Activated CD4-positive, alpha-beta memory T cell treated with anti-CD3 and anti-CD28 coated beads, Interleukin-2, amount 10 ng/mL, durations not matched to agents 7 days and 5 days (primary cell): Measurements from ENCODE around the gene IFT27. TPM values are rescaled to one million over a fixed set of nuclear protein-coding genes. Genes with fewer than 3 reads are reported as not detected.

Experiments
- CTCF ChIA-PET: fragments of 350-600 bp; sonication (Branson Sonifier 250); formaldehyde crosslinking; loops from one replicate; lab custom pipeline; 2021; ENCODE audit warnings: antibody characterized with exemption, inconsistent platforms; lab: Charles Lee
- POLR2A ChIA-PET: fragments of 350-600 bp; sonication (Branson Sonifier 250); formaldehyde crosslinking; loops from one replicate; lab custom pipeline; 2021; ENCODE audit warnings: antibody characterized with exemption; lab: Charles Lee
- DNase-seq: peaks from one replicate; pipeline ENCODE4 v3.0.0-alpha.2; 2020
- H3K27ac Mint-ChIP-seq: one replicate; pipeline ENCODE4 v1.8.0; 2021; ENCODE audit warnings: mild to moderate bottlenecking, mixed read lengths
- H3K27me3 Mint-ChIP-seq: one replicate; pipeline ENCODE4 v1.8.0; 2021; ENCODE audit warnings: mixed read lengths
- H3K36me3 Mint-ChIP-seq: one replicate; pipeline ENCODE4 v1.8.0; 2021; ENCODE audit warnings: low read depth, mixed read lengths
- H3K4me1 Mint-ChIP-seq: one replicate; pipeline ENCODE4 v1.8.0; 2021; ENCODE audit warnings: mixed read lengths
- H3K4me3 Mint-ChIP-seq: one replicate; pipeline ENCODE4 v1.8.0; 2021; ENCODE audit warnings: mild to moderate bottlenecking, mixed read lengths
- H3K9me3 Mint-ChIP-seq: one replicate; pipeline ENCODE4 v1.8.0; 2021; ENCODE audit warnings: mixed read lengths
- total RNA-seq, 2 experiments: library from RNA; stranded (reverse); gene quantifications; one replicate each; pipeline ENCODE4 v1.2.3, GENCODE V29; 2021

IFT27 gene
- total RNA-seq, 2 experiments from 2014 or later, result 28.3 to 29.5 TPM

DNA sequence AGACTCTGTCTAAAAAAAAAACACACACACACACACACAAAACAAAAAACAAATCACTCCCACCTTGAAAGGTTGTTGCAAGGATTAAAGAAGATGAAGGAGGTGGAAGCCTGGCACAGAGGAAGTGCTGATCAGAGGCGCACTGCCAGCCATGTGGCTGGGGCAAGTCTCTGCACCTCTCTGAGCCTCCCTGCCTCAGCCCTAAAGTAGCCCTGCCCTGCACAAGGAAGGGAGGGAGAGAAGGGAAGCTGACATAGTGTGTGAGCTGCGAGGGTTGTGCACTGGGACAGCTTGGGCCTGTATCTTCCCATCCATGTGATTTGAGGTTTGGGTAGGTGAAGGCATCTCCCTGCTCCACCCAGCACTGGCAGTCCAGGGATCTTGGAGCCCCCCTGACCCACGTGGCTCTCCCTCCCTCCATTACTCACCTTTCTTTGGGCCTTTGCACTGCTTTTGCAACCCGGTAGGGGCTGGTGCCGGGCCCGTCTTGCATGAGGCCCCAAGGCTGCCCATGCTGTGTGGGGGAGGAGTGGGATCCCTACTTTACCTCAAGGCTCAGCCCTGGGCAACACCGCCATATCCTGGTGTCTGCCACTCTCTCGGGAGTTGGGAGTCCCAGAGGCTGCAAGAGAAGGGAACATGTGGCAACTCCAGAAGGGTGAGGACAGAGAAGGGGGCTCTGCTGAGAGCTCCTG lies 30.5 kb downstream of the IFT27 start:
- POLR2A ChIA-PET, result no interaction called here
- no peaks in the 10 kb centered on the region for H3K4me1 Mint-ChIP-seq
- no peaks in the 10 kb centered on the region for H3K9me3 Mint-ChIP-seq
- H3K27ac Mint-ChIP-seq, result no peak overlapping the region
- H3K36me3 Mint-ChIP-seq, result no peaks in the 10 kb centered on the region
- no peak for DNase-seq
- peaks cover 8% of the 10 kb centered on the region for H3K27me3 Mint-ChIP-seq
- CTCF ChIA-PET, result interaction anchor here (1.5 kb wide), 1 partner anchor 30 kb away, joined by 3 read pairs; the partner anchor contains the start of gene IFT27
- no peak overlapping the region for H3K4me3 Mint-ChIP-seq

DNA sequence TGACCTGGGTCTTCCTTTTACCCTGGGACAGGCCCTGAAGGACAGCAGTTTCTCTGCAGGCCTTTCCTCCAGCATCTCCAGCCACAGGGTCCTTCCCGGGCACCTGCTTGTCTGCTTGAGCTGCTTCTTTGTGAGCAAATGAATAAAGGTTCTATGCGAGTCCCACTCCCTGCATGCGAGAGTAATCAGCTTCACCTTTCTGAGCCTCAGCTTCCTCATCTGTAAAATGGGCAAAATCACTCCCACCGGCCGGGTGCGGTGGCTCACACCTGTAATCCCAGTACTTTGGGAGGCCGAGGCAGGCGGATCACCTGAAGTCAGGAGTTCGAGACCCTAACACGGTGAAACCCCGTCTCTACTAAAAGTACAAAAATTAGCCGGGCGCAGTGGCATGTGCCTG lies 31.1 kb downstream of the IFT27 start:
- Mint-ChIP-seq H3K4me1 (no peaks in the 10 kb centered on the region), H3K27ac (no peak overlapping the region), H3K4me3 (no peak overlapping the region), H3K36me3 (no peaks in the 10 kb centered on the region), H3K27me3 (peaks cover 8% of the 10 kb centered on the region), H3K9me3 (no peaks in the 10 kb centered on the region)
- POLR2A ChIA-PET, result no interaction called here
- CTCF ChIA-PET, result no interaction called here
- no peak for DNase-seq

DNA sequence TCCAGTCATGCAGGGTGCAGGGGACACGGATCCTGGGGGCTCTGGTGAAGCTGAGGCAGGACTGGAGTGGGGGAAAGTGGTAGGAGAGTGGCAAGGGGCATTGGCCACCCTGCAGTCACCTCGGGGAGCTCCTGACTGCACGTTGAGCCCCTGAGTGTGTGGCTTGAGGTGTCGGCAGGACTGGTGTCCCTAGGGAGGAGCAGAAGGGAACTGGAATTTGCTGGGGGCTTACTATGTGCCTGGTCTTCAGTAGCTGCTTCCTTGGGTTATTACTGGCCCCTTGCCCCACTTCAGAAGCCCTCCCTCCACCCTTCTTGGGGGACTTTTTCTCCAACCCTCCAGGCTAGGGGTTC lies 31.5 kb downstream of the IFT27 start:
- DNase-seq, result no peak
- Mint-ChIP-seq H3K27me3 (peaks cover 8% of the 10 kb centered on the region), H3K4me1 (no peaks in the 10 kb centered on the region), H3K9me3 (no peaks in the 10 kb centered on the region), H3K4me3 (no peak overlapping the region), H3K36me3 (no peaks in the 10 kb centered on the region), H3K27ac (no peak overlapping the region)
- POLR2A ChIA-PET, result no interaction called here
- CTCF ChIA-PET, result interaction anchor here (1.0 kb wide), 1 partner anchor 11 kb away, joined by 4 read pairs; no protein-coding TSS in a partner anchor

DNA sequence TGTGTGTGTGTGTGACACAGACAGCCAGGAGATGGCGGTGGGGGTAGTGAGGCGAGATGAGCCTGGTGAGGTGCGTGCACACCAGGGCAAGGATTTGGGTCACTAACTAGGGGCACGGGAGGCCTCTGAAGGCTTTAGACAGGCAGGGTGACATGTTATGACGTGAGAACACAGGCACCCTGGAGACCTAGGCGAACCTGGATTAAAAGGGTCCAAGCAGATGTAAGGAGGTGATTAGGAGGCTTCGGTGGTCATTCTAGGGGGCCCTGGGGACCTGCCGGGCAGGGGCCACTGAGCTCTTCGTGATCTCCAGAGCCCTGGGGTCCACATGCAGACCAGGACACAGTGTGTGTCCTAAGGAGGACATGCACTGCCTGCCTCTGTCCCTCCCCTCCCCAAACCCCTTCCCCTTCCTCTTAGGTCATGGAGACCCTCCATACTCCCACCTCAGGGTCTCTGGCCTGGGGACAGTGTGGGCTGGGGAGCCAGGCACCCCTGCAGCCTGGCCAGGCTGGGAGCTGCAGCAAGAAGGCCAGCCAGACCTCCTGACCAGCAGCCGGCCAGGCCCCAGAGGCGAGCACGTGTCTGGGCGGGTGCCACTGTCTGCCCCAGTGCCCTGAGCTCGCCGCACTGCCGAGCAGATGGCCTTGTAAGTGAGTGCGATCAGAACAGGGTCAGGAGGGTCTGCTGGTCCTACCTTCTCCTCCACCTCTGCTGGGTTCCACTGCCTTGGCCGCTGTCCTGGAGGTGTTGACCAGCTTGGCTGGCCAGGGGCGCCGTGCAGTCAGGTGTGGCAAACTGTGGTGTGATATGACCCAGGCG lies 32.1 kb downstream of the IFT27 start:
- no peaks in the 10 kb centered on the region for H3K36me3 Mint-ChIP-seq
- H3K9me3 Mint-ChIP-seq, result no peaks in the 10 kb centered on the region
- no peak overlapping the region for H3K27ac Mint-ChIP-seq
- ChIA-PET POLR2A (no interaction called here), CTCF (interaction anchor here (1.0 to 2.5 kb wide), 2 partner anchors 12 to 14 kb away, joined by 4 to 6 read pairs; no protein-coding TSS in a partner anchor)
- H3K4me1 Mint-ChIP-seq, result no peaks in the 10 kb centered on the region
- peaks cover 7% of the 10 kb centered on the region for H3K27me3 Mint-ChIP-seq
- no peak overlapping the region for H3K4me3 Mint-ChIP-seq
- DNase-seq, result no peak

DNA sequence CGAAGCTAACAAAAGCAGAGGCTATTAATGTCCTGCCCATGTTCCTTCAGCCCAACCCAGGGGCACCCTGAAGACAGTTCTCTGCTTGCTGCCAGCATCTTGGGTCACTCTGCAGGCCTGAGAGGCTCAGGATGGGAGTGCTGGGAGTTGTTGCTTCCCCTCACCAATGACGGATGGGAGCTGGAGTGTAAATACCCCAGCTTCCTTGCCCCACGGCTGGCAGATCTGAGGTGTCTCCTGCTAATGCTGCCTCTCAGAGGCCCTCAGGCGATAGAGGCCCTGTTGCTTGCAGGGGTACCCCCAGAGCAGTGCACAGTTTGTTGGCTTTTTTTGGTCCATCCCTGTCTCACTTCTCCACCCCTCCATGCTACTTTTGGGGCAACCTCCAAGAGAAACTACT lies 32.9 kb downstream of the IFT27 start:
- ChIA-PET POLR2A (no interaction called here), CTCF (interaction anchor here (2.5 kb wide), 1 partner anchor 15 kb away, joined by 6 read pairs; no protein-coding TSS in a partner anchor)
- no peak overlapping the region for H3K27ac Mint-ChIP-seq
- no peaks in the 10 kb centered on the region for H3K4me1 Mint-ChIP-seq
- peaks cover 4% of the 10 kb centered on the region for H3K27me3 Mint-ChIP-seq
- H3K36me3 Mint-ChIP-seq, result no peaks in the 10 kb centered on the region
- no peaks in the 10 kb centered on the region for H3K9me3 Mint-ChIP-seq
- DNase-seq, result no peak
- no peak overlapping the region for H3K4me3 Mint-ChIP-seq

GRCh38 chr22:36741968-36742367 lies 34.0 kb downstream of the IFT27 start:
- H3K27me3 Mint-ChIP-seq, result peaks cover 3% of the 10 kb centered on the region

GRCh38 chr22:36741204-36741793 lies 34.6 kb downstream of the IFT27 start:
- no peaks in the 10 kb centered on the region for H3K4me1 Mint-ChIP-seq
- H3K27me3 Mint-ChIP-seq, result peaks cover 5% of the 10 kb centered on the region
- H3K9me3 Mint-ChIP-seq, result no peaks in the 10 kb centered on the region
- H3K36me3 Mint-ChIP-seq, result no peaks in the 10 kb centered on the region
- ChIA-PET POLR2A (no interaction called here), CTCF (interaction anchor here (2.5 kb wide), 1 partner anchor 16 kb away, joined by 6 read pairs; no protein-coding TSS in a partner anchor)
- DNase-seq, result no peak
- H3K4me3 Mint-ChIP-seq, result no peak overlapping the region
- H3K27ac Mint-ChIP-seq, result no peak overlapping the region

More at GRCh38 chr22:36741968-36742367, 34.0 kb downstream of the IFT27 start:
- Mint-ChIP-seq H3K36me3 (no peaks in the 10 kb centered on the region), H3K4me1 (no peaks in the 10 kb centered on the region), H3K27ac (no peak overlapping the region), H3K4me3 (no peak overlapping the region), H3K9me3 (no peaks in the 10 kb centered on the region)
- no peak for DNase-seq
- CTCF ChIA-PET, result interaction anchor here (2.5 kb wide), 1 partner anchor 16 kb away, joined by 6 read pairs; no protein-coding TSS in a partner anchor
- POLR2A ChIA-PET, result no interaction called here

DNA sequence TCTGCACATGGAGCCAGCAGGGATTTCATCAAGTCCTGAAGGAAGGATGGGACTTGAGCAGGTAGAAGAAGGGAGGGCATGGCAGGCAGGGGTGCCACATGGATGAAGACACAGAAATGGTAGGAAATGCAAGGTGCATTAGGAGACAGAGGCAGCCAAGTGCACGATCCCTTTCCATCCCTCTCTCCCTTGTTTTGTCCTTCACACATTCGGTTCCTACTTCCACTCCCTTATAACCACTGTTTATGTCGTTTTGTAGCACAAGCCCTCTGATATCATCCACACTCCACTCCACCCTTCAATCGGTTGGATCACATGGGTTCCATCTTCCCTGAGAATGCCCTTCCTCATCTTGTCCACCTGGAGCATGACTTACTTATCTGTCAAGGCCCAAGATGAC lies 35.2 kb downstream of the IFT27 start:
- POLR2A ChIA-PET, result no interaction called here
- H3K27ac Mint-ChIP-seq, result no peak overlapping the region
- no peak overlapping the region for H3K4me3 Mint-ChIP-seq
- H3K36me3 Mint-ChIP-seq, result no peaks in the 10 kb centered on the region
- DNase-seq, result no peak
- H3K9me3 Mint-ChIP-seq, result no peaks in the 10 kb centered on the region
- H3K4me1 Mint-ChIP-seq, result no peaks in the 10 kb centered on the region
- H3K27me3 Mint-ChIP-seq, result peaks cover 5% of the 10 kb centered on the region
- CTCF ChIA-PET, result no interaction called here

DNA sequence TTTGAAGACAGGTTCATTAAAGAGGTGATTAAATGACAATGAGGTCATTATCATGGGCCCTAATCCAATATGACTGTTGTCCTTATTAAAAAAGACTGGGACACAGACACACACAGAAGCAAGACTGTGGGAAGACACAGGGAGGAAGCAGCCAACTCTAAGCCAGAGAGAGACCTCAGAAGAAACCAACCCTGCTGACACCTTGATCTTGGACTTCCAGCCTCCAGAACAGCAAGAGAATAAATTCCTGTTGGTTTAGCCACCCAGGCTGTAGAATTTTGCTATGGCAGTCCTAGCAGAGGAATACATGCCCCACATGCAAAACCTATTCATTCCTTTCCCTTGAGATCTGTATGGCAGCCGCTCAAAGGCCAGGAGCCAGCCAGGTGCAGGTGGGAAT lies 36.7 kb downstream of the IFT27 start:
- ChIA-PET CTCF (interaction anchor here (1.5 kb wide), 1 partner anchor 18 kb away, joined by 3 read pairs; no protein-coding TSS in a partner anchor), POLR2A (no interaction called here)
- no peaks in the 10 kb centered on the region for H3K9me3 Mint-ChIP-seq
- DNase-seq, result no peak
- H3K4me3 Mint-ChIP-seq, result no peak overlapping the region
- peaks cover 7% of the 10 kb centered on the region for H3K27me3 Mint-ChIP-seq
- no peaks in the 10 kb centered on the region for H3K4me1 Mint-ChIP-seq
- no peaks in the 10 kb centered on the region for H3K36me3 Mint-ChIP-seq
- no peak overlapping the region for H3K27ac Mint-ChIP-seq

GRCh38 chr22:36738416-36739020 lies 37.4 kb downstream of the IFT27 start:
- H3K27me3 Mint-ChIP-seq, result peaks cover 10% of the 10 kb centered on the region
- no peak overlapping the region for H3K27ac Mint-ChIP-seq
- no peaks in the 10 kb centered on the region for H3K36me3 Mint-ChIP-seq
- H3K9me3 Mint-ChIP-seq, result no peaks in the 10 kb centered on the region
- ChIA-PET POLR2A (no interaction called here), CTCF (interaction anchor here (1.5 kb wide), 1 partner anchor 18 kb away, joined by 3 read pairs; no protein-coding TSS in a partner anchor)
- H3K4me1 Mint-ChIP-seq, result no peaks in the 10 kb centered on the region
- no peak for DNase-seq
- no peak overlapping the region for H3K4me3 Mint-ChIP-seq

GRCh38 chr22:36737776-36738175 lies 38.1 kb downstream of the IFT27 start:
- Mint-ChIP-seq H3K36me3 (no peaks in the 10 kb centered on the region), H3K4me3 (no peak overlapping the region), H3K27me3 (peaks cover 12% of the 10 kb centered on the region), H3K9me3 (no peaks in the 10 kb centered on the region), H3K27ac (no peak overlapping the region), H3K4me1 (no peaks in the 10 kb centered on the region)
- POLR2A ChIA-PET, result no interaction called here
- CTCF ChIA-PET, result interaction anchor here (1.5 kb wide), 1 partner anchor 19 kb away, joined by 3 read pairs; no protein-coding TSS in a partner anchor
- no peak for DNase-seq

DNA sequence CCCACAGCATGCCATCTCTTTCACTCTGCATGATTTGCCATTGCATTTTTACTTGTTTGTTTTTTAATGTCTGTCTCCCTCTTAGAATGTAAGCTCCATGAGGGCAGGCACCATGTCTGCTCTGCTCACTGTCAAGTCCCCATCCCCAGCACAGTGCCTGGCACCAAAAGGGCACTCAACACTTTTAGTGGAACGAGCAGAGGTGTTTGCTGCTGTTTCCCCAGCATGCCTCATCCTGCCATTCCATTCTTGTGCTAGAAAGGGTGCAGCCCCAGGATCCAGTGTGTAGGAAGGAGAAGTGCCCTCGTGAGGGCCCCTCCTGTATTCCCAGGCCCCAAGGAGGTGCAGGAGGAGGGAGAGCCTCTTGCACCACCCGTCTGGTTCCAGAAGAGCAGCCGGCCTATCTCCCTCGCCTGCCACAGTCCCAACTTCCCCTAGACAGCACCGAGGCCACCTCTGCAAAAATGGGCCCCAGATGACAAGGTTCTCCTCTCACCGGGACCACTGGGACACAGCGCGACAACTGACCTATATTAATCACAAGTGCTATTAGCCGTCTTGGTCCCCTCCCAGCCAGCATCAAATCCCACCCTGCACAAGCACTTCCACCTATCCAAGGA lies 39.1 kb downstream of the IFT27 start:
- Mint-ChIP-seq H3K9me3 (no peaks in the 10 kb centered on the region), H3K36me3 (no peaks in the 10 kb centered on the region), H3K4me3 (no peak overlapping the region), H3K27me3 (peaks cover 19% of the 10 kb centered on the region), H3K27ac (no peak overlapping the region), H3K4me1 (no peaks in the 10 kb centered on the region)
- ChIA-PET POLR2A (no interaction called here), CTCF (no interaction called here)
- DNase-seq, result no peak
